Measurements from ENCODE around the gene MYO1D.

DNA sequence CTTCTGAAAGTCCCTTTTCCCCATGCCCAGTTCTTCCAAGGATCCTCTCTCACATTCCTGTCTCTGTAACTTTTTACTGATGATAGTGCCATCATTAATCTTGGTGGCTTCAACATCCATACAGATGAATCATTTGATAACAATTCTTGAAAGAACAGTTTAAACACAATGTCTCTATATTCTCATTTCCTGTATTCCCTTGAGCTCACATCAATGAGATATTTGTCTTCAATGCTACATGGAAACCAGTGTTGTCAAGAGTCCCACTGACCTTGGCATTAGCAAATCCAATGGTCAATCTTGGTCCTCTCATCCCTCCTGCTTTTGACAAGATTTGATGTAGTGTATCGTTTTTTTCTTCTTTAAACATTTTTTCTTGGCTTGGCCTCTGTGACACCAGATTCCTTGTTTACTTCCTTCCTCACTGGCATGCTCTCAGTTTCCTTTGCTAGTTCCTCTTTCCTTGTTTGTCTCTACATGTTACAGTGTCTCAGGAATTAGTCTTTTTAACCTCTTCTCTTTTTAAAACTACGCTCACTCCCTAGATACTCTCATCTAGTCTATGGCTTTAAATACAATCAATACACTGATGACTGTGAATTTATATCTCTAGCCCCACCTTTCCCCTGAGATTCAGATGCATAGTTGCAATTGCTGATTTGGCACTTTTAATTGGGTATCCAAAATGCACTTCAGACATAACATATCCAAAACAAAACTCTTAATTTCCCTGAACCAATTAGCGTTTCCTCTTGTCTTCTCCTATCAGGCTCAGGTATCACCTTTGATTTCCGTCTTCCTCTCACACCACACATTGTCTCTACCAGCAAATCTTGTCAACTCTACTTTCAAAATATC is 134.0 kb downstream of the MYO1D start:
- TF ChIP-seq CREB5 (CRISPR knock-in tag; IDR thresholded peaks at IDR 0.05; ENCODE audit: low read depth) (no peak), PPARA (CRISPR knock-in tag; IDR thresholded peaks at IDR 0.05; ENCODE audit: borderline replicate concordance) (no peak), ZNF8 (CRISPR knock-in tag; IDR thresholded peaks at IDR 0.05) (no peak)
